Measurements from ENCODE around the gene FHOD1. TPM values are rescaled to one million over a fixed set of nuclear protein-coding genes. Genes with fewer than 3 reads are reported as not detected.

Gene FHOD1
- total and polyA plus RNA-seq, 10 of the 15 experiments (the other 5 are each of a cell fraction or from before 2014, with no cell fraction given), result 8.9 to 65.7 (median 18.1) TPM

GRCh38 chr16:67202426-67202825 lies 44.9 kb downstream of the FHOD1 start:
- Histone ChIP-seq H4K20me1 (ENCODE audit: control insufficient read depth, insufficient read depth) (no peaks in the 10 kb centered on the region), H3K4me3 (no peak overlapping the region), H2AFZ (ENCODE audit: control insufficient read depth, low read depth, low read length) (no peak overlapping the region), H3K27me3 (replicated peaks in 1 of 2; ENCODE audit: control insufficient read depth in 2 of 2, insufficient read depth in 2 of 2, low read length in 1 of 2) (no peaks in the 10 kb centered on the region), H3K4me2 (ENCODE audit: control insufficient read depth, insufficient read depth) (no peak overlapping the region), H3K27ac (ENCODE audit: control insufficient read depth, insufficient read depth) (no peak overlapping the region), H3K9ac (ENCODE audit: control insufficient read depth, insufficient read depth, low read length) (no peak overlapping the region), H3K79me2 (ENCODE audit: control insufficient read depth, insufficient read depth, low read length) (no peaks in the 10 kb centered on the region), H3K9me3 (replicated peaks; ENCODE audit: control insufficient read depth, insufficient read depth, low read length) (no peaks in the 10 kb centered on the region), H3K36me3 (ENCODE audit: control insufficient read depth in 2 of 2, insufficient read depth in 2 of 2, low read length in 1 of 2) (peaks cover 8 to 37% of the 10 kb centered on the region in 2 experiments; a peak in 3 of 4 replicates), H3K4me1 (ENCODE audit: control insufficient read depth, insufficient read depth, low read length) (no peaks in the 10 kb centered on the region)
- in situ Hi-C loops (cut with MboI) (no loop called here), intact Hi-C loops (cut with micrococcal nuclease; ENCODE audit: unreplicated experiment) (no loop called here)
- no peak for FAIRE-seq
- ChIA-PET SMC1A (ENCODE audit: uncharacterized antibody, unreplicated experiment) (no interaction called here), RAD21 (ENCODE audit: unreplicated experiment) (interaction anchor here (1.0 kb wide), 1 partner anchor 9 kb away, joined by 3 read pairs; no protein-coding TSS in a partner anchor), CTCF (interaction anchor here (0.6 kb wide), 1 partner anchor 74 kb away, joined by 3 read pairs; no protein-coding TSS in a partner anchor), POLR2A (interaction anchor here (1.2 kb wide), 1 partner anchor 9 kb away, joined by 5 read pairs; no protein-coding TSS in a partner anchor)
- no TSS peak for BruUV-seq (replicated peaks)
- DNase-seq (ENCODE audit: low read depth, low spot score), result no peak
- 98% methylated on average over 12 of the region's 12 CpGs for WGBS (ENCODE audit: insufficient coverage, insufficient replicate concordance, low lambda C conversion rate, missing lambda C conversion rate)
- no peak for ATAC-seq
- TF ChIP-seq ESRRA (IDR thresholded peaks at IDR 0.05; ENCODE audit: low read length), result no peak
- TF ChIP-seq, protein P1, sequence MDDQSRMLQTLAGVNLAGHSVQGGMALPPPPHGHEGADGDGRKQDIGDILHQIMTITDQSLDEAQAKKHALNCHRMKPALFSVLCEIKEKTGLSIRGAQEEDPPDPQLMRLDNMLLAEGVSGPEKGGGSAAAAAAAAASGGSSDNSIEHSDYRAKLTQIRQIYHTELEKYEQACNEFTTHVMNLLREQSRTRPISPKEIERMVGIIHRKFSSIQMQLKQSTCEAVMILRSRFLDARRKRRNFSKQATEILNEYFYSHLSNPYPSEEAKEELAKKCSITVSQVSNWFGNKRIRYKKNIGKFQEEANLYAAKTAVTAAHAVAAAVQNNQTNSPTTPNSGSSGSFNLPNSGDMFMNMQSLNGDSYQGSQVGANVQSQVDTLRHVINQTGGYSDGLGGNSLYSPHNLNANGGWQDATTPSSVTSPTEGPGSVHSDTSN (IDR thresholded peaks at IDR 0.05; ENCODE audit: insufficient replicate concordance, low read depth, low read length), result no peak
- TF ChIP-seq GABPA (IDR thresholded peaks at IDR 0.05; ENCODE audit: low read depth), result no peak
- TF ChIP-seq ZZZ3 (IDR thresholded peaks at IDR 0.05; ENCODE audit: control insufficient read depth, insufficient read length, low read depth), result no peak
- TF ChIP-seq, protein P2, sequence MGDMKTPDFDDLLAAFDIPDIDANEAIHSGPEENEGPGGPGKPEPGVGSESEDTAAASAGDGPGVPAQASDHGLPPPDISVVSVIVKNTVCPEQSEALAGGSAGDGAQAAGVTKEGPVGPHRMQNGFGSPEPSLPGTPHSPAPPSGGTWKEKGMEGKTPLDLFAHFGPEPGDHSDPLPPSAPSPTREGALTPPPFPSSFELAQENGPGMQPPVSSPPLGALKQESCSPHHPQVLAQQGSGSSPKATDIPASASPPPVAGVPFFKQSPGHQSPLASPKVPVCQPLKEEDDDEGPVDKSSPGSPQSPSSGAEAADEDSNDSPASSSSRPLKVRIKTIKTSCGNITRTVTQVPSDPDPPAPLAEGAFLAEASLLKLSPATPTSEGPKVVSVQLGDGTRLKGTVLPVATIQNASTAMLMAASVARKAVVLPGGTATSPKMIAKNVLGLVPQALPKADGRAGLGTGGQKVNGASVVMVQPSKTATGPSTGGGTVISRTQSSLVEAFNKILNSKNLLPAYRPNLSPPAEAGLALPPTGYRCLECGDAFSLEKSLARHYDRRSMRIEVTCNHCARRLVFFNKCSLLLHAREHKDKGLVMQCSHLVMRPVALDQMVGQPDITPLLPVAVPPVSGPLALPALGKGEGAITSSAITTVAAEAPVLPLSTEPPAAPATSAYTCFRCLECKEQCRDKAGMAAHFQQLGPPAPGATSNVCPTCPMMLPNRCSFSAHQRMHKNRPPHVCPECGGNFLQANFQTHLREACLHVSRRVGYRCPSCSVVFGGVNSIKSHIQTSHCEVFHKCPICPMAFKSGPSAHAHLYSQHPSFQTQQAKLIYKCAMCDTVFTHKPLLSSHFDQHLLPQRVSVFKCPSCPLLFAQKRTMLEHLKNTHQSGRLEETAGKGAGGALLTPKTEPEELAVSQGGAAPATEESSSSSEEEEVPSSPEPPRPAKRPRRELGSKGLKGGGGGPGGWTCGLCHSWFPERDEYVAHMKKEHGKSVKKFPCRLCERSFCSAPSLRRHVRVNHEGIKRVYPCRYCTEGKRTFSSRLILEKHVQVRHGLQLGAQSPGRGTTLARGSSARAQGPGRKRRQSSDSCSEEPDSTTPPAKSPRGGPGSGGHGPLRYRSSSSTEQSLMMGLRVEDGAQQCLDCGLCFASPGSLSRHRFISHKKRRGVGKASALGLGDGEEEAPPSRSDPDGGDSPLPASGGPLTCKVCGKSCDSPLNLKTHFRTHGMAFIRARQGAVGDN (IDR thresholded peaks at IDR 0.05), result no peak
- no peak for TF ChIP-seq SMAD1 (IDR thresholded peaks at IDR 0.05; ENCODE audit: low read depth, partially characterized antibody)
- TF ChIP-seq TBL1XR1 (IDR thresholded peaks at IDR 0.05; ENCODE audit: low read depth, low read length), result no peak
- TF ChIP-seq POU2F2 (IDR thresholded peaks at IDR 0.05; ENCODE audit: borderline replicate concordance, low read depth, low read length), result no peak
- no peak for TF ChIP-seq FOXK2 (IDR thresholded peaks at IDR 0.05)
- TF ChIP-seq KDM1A (IDR thresholded peaks at IDR 0.05; ENCODE audit: borderline replicate concordance), result no peak
- TF ChIP-seq HCFC1 (IDR thresholded peaks at IDR 0.05; ENCODE audit: low read length), result no peak
- no peak for TF ChIP-seq NR2C1 (IDR thresholded peaks at IDR 0.05)
- TF ChIP-seq LARP7 (IDR thresholded peaks at IDR 0.05), result no peak
- TF ChIP-seq E2F4 (IDR thresholded peaks at IDR 0.05; ENCODE audit: low read depth, low read length), result no peak
- TF ChIP-seq ZNF592 (IDR thresholded peaks at IDR 0.05), result no peak

All from GM12878 (cell line).